GM18502 (cell line): ENCODE results near the gene CALD1.

Experiments
- ATAC-seq: cut with Tn5 transposase; IDR thresholded peaks from one replicate; pipeline ENCODE4 v1.9.1; 2021; ENCODE audit warnings: mild to moderate bottlenecking; ENCODE audit not compliant: unreplicated experiment, poor library complexity

Gene CALD1

GRCh38 chr7:134784251-134785049 lies 5.0 kb downstream of the CALD1 start:
- no peak for ATAC-seq

GRCh38 chr7:134785842-134786241 lies 6.4 kb downstream of the CALD1 start:
- ATAC-seq = no peak

- no peak for ATAC-seq
These were observed 7.6 kb downstream of the CALD1 start for GRCh38 chr7:134787064-134787463.

- no peak for ATAC-seq
These were observed 8.3 kb downstream of the CALD1 start for GRCh38 chr7:134787720-134788119.

- ATAC-seq = no peak
These were observed 8.8 kb downstream of the CALD1 start for GRCh38 chr7:134788191-134788590.

- no peak for ATAC-seq
These were observed 10.7 kb downstream of the CALD1 start for GRCh38 chr7:134789967-134790685.

GRCh38 chr7:134792968-134793367 lies 13.5 kb downstream of the CALD1 start:
- no peak for ATAC-seq

GRCh38 chr7:134795231-134795630 lies 15.8 kb downstream of the CALD1 start:
- no peak for ATAC-seq

GRCh38 chr7:134798155-134798554 lies 18.7 kb downstream of the CALD1 start:
- ATAC-seq = no peak

- ATAC-seq = no peak
These were observed 19.9 kb downstream of the CALD1 start for GRCh38 chr7:134799377-134799776.

- no peak for ATAC-seq
These were observed 23.3 kb downstream of the CALD1 start for GRCh38 chr7:134802762-134803161.

- ATAC-seq = no peak
These were observed 24.9 kb downstream of the CALD1 start for GRCh38 chr7:134804351-134804750.

GRCh38 chr7:134804854-134805253 lies 25.4 kb downstream of the CALD1 start:
- no peak for ATAC-seq

GRCh38 chr7:134806197-134806596 lies 26.8 kb downstream of the CALD1 start:
- ATAC-seq = no peak

- no peak for ATAC-seq
These were observed 30.2 kb downstream of the CALD1 start for GRCh38 chr7:134809616-134810015.

- ATAC-seq = no peak
These were observed 32.3 kb downstream of the CALD1 start for GRCh38 chr7:134811765-134812164.

- no peak for ATAC-seq
These were observed 34.4 kb downstream of the CALD1 start for GRCh38 chr7:134813663-134814396.

- no peak for ATAC-seq
These were observed 35.4 kb downstream of the CALD1 start for GRCh38 chr7:134814730-134815364.

GRCh38 chr7:134818613-134819345 lies 39.3 kb downstream of the CALD1 start:
- ATAC-seq = no peak

- ATAC-seq = no peak
These were observed 40.0 kb downstream of the CALD1 start for GRCh38 chr7:134819401-134819800.
